GM18909 (cell line): ENCODE results near the gene MB.
"Not testable (repeated sequence)": the region's sequence is repeated elsewhere in the genome, so short reads cannot be mapped to it uniquely, and the experiment has no call there.

ENCODE experiments used
- ATAC-seq: cut with Tn5 transposase; IDR thresholded peaks from one replicate; pipeline ENCODE4 v1.9.1; 2021; ENCODE audit warnings: mild to moderate bottlenecking; ENCODE audit not compliant: unreplicated experiment, poor library complexity

Gene MB

GRCh38 chr22:35638410-35638809 lies 21.3 kb upstream of the MB start:
- no peak for ATAC-seq

DNA sequence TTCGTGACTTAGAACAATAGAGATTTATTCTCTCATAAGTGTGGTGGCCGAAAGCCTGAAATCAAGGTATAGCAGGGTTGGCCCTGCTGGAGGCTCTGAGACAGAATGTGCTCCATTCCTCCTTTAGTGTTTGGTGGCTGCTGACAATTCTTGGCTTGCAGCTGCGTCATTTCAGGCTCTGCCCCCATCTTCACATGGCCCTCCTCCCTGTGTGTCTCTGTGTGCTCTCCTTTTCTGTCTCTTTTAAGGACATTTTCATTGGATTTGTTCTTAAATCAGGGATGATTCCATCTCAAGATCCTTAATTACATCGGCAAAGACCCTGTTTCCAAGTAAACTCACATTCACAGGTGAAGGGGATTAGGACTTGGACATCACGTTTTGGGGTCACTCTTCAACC lies 20.9 kb upstream of the MB start:
- ATAC-seq = no peak

DNA sequence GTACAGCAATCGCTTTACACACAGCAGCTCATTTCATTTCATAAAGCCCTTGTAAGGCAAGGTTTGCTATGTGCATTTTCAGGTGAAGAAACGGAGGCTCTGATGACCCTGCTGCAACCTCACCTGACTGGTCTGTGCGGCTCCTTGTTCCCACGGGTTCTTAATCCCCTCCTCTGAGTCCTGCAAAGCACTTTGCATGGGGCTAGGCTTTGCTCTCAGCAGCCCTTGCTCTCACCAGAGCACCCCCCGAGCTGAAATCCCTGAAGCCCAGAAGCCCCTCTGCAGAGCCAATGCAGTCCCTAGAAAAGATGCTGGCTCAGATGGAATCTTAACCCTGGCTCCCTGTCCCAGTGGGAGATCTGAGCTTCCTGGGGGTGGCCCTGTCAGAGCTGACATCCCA lies 20.1 kb upstream of the MB start:
- ATAC-seq = no peak

DNA sequence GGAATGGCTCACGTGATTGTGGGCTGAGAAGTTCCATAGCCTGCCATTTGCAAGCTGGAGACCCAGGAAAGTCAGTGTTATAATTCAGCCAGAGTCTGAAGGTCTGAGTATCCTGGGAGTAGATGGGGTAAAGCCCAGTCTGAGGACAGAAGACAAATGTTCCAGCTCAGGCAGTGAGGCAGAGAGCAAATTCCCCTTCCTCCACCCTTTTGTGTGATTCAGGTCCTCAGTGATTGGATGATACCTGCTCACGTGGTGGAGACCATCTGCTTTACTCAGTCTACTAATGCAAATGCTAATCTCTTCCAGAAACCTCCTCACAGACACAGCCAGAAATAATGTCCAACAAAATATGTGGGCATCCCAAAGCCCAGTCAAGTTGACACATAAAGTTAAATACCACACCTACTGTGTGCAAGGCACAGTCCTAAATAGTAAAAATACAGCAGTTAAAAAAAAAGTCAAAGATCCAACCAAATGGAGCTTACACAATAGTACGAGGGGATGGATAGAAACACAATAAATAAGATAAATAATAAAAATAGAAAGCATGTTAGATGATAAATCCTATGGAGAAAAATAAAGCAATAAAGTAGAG lies 17.9 kb upstream of the MB start:
- no peak for ATAC-seq

- no peak for ATAC-seq
Measured at GRCh38 chr22:35634015-35634414, 16.9 kb upstream of the MB start.

DNA sequence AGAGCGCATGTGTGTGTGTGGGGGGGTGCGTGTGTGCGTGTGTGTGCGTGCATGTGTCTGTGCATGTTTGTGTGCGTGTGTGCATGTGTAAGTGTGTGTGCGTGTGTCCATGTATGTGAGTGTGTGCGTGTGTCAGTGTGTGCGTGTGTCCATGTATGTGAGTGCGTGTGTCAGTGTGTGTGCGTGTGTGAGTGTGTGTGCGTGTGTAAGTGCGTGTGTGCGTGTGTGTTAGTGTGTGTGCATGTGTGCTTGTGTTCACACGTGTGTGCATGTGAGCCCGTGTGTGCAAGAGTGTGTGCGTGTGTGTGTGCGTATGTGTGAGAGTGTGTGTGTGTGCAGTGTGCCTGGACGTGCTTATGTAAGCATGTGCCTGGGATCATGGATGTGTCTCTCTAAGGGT lies 16.4 kb upstream of the MB start:
- no peak for ATAC-seq

- ATAC-seq = no peak
Measured at GRCh38 chr22:35632935-35633334, 15.8 kb upstream of the MB start.

DNA sequence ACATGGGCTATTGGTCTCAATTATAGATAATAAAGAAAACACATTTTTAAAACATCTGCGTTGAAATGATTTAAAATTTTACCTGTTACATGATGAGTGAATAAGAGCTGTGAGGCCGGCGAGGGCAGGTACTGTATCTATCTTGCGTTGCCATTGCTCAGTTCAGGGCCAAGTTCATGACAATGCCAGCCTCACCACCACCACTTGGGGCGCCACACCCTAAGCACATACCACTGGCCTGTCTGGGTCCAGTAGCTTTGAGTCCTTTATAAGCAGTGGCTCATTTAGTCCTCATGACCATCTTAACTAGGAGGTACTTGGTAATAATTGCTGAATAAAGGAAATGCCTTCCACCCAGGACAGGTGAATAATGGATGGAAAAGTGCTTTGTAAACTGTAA lies 14.5 kb upstream of the MB start:
- ATAC-seq = no peak

DNA sequence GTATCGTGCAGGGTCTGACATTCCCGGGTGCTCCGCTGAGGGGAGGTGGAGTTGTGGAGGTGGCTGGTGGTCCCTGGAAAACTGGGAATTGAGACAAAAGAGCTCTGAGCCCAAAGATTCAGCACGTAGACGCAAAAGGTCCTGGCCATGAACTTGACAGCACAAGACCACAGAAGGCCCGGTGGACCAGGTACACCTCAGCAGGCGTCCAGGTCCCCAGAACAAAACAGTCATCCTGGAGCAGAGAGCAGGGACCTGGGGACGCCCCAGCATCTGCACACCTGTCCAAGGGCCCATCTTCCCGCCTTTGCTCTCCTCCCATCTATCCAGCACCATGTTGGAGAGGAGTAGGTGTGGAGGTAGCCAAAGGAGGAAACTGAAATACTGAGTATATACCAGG lies 13.8 kb upstream of the MB start:
- ATAC-seq = no peak

- ATAC-seq = no peak
Measured at GRCh38 chr22:35630387-35630793, 13.3 kb upstream of the MB start.

GRCh38 chr22:35629406-35630216 lies 12.5 kb upstream of the MB start:
- no peak for ATAC-seq

DNA sequence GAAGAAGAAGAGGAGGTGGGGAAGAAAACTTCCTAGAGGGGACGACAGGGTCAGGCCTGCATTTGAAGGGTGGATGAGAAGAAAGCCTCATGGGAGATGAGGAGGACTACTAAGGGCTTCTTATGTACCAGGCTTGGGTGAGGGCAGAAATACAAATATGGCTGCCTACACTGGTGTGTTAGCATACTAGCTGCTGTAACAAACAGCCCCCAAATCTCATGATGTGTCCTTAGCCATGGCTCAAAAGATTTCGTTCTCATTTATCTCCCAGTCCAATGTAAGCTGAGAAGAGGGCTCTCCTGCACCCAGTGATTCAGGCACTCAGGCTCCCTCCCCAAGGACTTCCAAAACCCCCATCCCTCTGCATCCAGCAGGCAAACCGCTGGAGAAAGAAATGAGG lies 11.6 kb upstream of the MB start:
- ATAC-seq = no peak

- no peak for ATAC-seq
Measured at GRCh38 chr22:35627267-35628041, 10.3 kb upstream of the MB start.

GRCh38 chr22:35625763-35626432 lies 8.8 kb upstream of the MB start:
- no peak for ATAC-seq

GRCh38 chr22:35624547-35624946 lies 7.4 kb upstream of the MB start:
- ATAC-seq = no peak

DNA sequence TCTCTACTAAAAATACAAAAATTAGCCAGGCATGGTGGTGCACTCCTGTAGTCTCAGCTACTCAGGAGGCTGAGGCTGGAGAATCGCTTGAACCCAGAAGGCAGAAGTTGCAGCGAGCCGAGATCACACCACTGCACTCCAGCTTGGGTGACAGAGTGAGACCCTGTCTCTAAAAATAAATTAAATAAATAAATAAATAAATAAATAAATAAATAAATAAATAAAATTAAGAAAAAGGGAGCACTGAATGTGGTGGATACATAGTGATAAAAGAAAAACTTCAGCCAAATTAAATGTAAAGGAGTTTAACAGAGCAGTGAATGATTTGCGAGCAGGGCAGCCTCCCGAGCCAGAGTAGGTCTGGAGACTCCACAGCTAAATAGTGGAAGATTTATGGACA lies 6.8 kb upstream of the MB start:
- not testable (repeated sequence) for ATAC-seq

GRCh38 chr22:35622191-35622913 lies 5.2 kb upstream of the MB start:
- ATAC-seq = no peak

DNA sequence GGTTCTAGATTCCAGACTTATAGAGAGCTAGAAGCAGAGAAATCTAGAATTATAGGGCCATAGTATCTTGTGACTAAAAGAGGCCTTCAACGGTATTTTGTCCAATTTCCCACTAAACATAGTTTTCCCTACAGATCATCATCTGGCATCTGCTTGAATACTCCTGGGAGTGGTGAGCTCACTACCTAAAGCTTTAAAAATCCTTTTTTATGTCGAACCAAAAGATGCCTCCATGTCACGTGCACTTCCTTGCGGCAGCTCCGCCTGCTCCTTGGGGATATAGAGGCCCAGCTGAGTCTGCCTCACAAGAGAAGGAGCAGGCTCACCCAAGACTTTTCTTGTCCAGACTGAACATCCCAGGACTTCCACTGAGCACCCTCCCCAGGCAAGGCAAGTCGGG lies 4.3 kb upstream of the MB start:
- ATAC-seq = no peak

- ATAC-seq = no peak
Measured at GRCh38 chr22:35620624-35621251, 3.6 kb upstream of the MB start.
